IMR-90 (cell line): ENCODE data around the gene RALA. TPM values are rescaled to one million over a fixed set of nuclear protein-coding genes. Genes with fewer than 3 reads are reported as not detected.

Experiments used
- ATAC-seq: fragments of 200-7000 bp; cut with Tn5 transposase; 2 replicates; pipeline ENCODE4 v1.9.1; 2020; ENCODE audit warnings: low read depth, mild to moderate bottlenecking, moderate library complexity
- BruUV-seq: library from RNA; stranded (reverse); fragments of 400-500 nt; replicated peaks from 2 replicates; lab custom pipeline; 2021; lab: Mats Ljungman, UMichigan
- CTCF ChIA-PET: fragments of 300-600 bp; formaldehyde crosslinking; extraction: SDS; loops from one replicate; lab custom pipeline; 2021; ENCODE audit warnings: antibody characterized with exemption; lab: Yijun Ruan, JAX
- POLR2A ChIA-PET: fragments of 300-600 bp; sonication (Branson Sonifier 250); formaldehyde crosslinking; loops from one replicate; lab custom pipeline; 2022; ENCODE audit warnings: antibody characterized with exemption; ENCODE audit not compliant: unreplicated experiment; lab: Charles Lee
- DNase-seq: peaks from one replicate; pipeline ENCODE4 v3.0.0; 2013
- H2AFZ ChIP-seq: replicated peaks from 2 replicates; pipeline ENCODE3; 2013; ENCODE audit warnings: low read length, mild to moderate bottlenecking; ENCODE audit not compliant: poor library complexity
- H2AK5ac ChIP-seq: 2 replicates; pipeline ENCODE4 v1.6.1; 2013; ENCODE audit warnings: low read depth, low read length, inconsistent platforms
- H2AK9ac ChIP-seq: replicated peaks from 2 replicates; pipeline ENCODE3; 2013; ENCODE audit warnings: mild to moderate bottlenecking, low read depth, low read length, moderate library complexity; ENCODE audit not compliant: poor library complexity
- H2BK120ac ChIP-seq: 2 replicates; pipeline ENCODE4 v1.6.1; 2013; ENCODE audit warnings: low read depth, low read length, inconsistent platforms
- H2BK15ac ChIP-seq: 3 replicates; pipeline ENCODE4 v1.6.1; 2013; ENCODE audit warnings: low read depth, low read length, inconsistent platforms
- H2BK20ac ChIP-seq: 2 replicates; pipeline ENCODE4 v1.6.1; 2013; ENCODE audit warnings: low read depth, mild to moderate bottlenecking, inconsistent platforms, low read length, moderate library complexity
- H2BK5ac ChIP-seq: 2 replicates; pipeline ENCODE4 v1.6.1; 2013; ENCODE audit warnings: mild to moderate bottlenecking, low read depth, low read length, inconsistent platforms; ENCODE audit not compliant: poor library complexity, severe bottlenecking
- H3K14ac ChIP-seq: replicated peaks from 2 replicates; pipeline ENCODE4 v1.6.1; 2013; ENCODE audit warnings: low read depth, low read length, inconsistent platforms
- H3K18ac ChIP-seq: 2 replicates; pipeline ENCODE4 v1.6.1; 2013; ENCODE audit warnings: low read depth, low read length, control low read depth
- H3K23ac ChIP-seq: 2 replicates; pipeline ENCODE4 v1.6.1; 2013; ENCODE audit warnings: low read depth, low read length, inconsistent platforms
- H3K27ac ChIP-seq: 2 replicates; pipeline ENCODE4 v1.5.1; 2013; ENCODE audit warnings: mild to moderate bottlenecking, control low read depth, low read length; ENCODE audit not compliant: insufficient read depth
- H3K27me3 ChIP-seq: 2 replicates; pipeline ENCODE4 v1.6.1; 2013; ENCODE audit warnings: low read length; ENCODE audit not compliant: control insufficient read depth, insufficient read depth
- H3K36me3 ChIP-seq: 2 replicates; pipeline ENCODE4 v1.6.1; 2013; ENCODE audit warnings: low read length, mixed read lengths; ENCODE audit not compliant: control insufficient read depth, insufficient read depth
- H3K4ac ChIP-seq: 2 replicates; pipeline ENCODE4 v1.6.1; 2013; ENCODE audit warnings: low read depth, low read length, inconsistent platforms
- H3K4me1 ChIP-seq: 2 replicates; pipeline ENCODE4 v1.6.1; 2013; ENCODE audit warnings: low read length, mixed read lengths; ENCODE audit not compliant: control insufficient read depth, insufficient read depth
- H3K4me2 ChIP-seq: 2 replicates; pipeline ENCODE4 v1.6.1; 2013; ENCODE audit warnings: low read depth, mild to moderate bottlenecking, control low read depth, low read length, moderate library complexity
- H3K4me3 ChIP-seq: 2 replicates; pipeline ENCODE4 v1.5.1; 2013; ENCODE audit warnings: low read depth, mild to moderate bottlenecking, control low read depth, low read length, moderate library complexity; ENCODE audit not compliant: insufficient read depth
- H3K56ac ChIP-seq: 2 replicates; pipeline ENCODE4 v1.6.1; 2013; ENCODE audit warnings: low read length, inconsistent platforms; ENCODE audit not compliant: insufficient read depth; ENCODE audit errors: extremely low read depth
- H3K79me1 ChIP-seq, 2 experiments: 2 replicates each; pipeline ENCODE4 v1.6.1; 2013; ENCODE audit warnings: low read length in 2 of 2, inconsistent platforms in 1 of 2, low read depth in 1 of 2
- H3K9ac ChIP-seq: 2 replicates; pipeline ENCODE4 v1.6.1; 2013; ENCODE audit warnings: low read depth, low read length, control low read depth
- H3K9me1 ChIP-seq: 2 replicates; pipeline ENCODE4 v1.6.1; 2013; ENCODE audit warnings: low read length, inconsistent platforms; ENCODE audit not compliant: insufficient read depth
- H3K9me3 ChIP-seq: 2 replicates; pipeline ENCODE4 v1.6.1; 2013; ENCODE audit warnings: low read length; ENCODE audit not compliant: control insufficient read depth, insufficient read depth
- H4K20me1 ChIP-seq: 2 replicates; pipeline ENCODE4 v1.6.1; 2013; ENCODE audit warnings: low read length, inconsistent platforms; ENCODE audit not compliant: insufficient read depth
- H4K5ac ChIP-seq: 2 replicates; pipeline ENCODE4 v1.6.1; 2013; ENCODE audit warnings: mild to moderate bottlenecking, low read depth, low read length, control low read depth
- H4K8ac ChIP-seq, 2 experiments: 2 replicates each; pipeline ENCODE4 v1.6.1; 2013; ENCODE audit warnings: low read depth in 2 of 2, low read length in 2 of 2, control low read depth in 1 of 2, inconsistent platforms in 1 of 2
- H4K91ac ChIP-seq: 2 replicates; pipeline ENCODE4 v1.6.1; 2013; ENCODE audit warnings: low read depth, low read length, inconsistent platforms; ENCODE audit not compliant: insufficient read depth
- NFE2L2 ChIP-seq: fragments of 150-350 bp; IDR thresholded peaks from 2 replicates; pipeline ENCODE4 v1.6.1; 2016; ENCODE audit warnings: low read depth, mild to moderate bottlenecking, low read length
- WGBS, 2 experiments: methylation state at CpG; one replicate each; pipeline versions ENCODE4 v1.1.5 to v1.1.7; 2013; ENCODE audit warnings: missing lambda C conversion rate in 2 of 2; ENCODE audit not compliant: insufficient read length in 1 of 2; ENCODE audit errors: extremely low coverage in 2 of 2; 5-methylcytosine and 5-hydroxymethylcytosine counted together
- dilution Hi-C: fragments of 300-500 bp; cut with HindIII; formaldehyde crosslinking; loops from one replicate; pipeline ENCODE4 v1.14.3; 2018; ENCODE audit warnings: low sequenced_read_pairs; ENCODE audit not compliant: unreplicated experiment
- in situ Hi-C: fragments of 300-500 bp; cut with MboI; formaldehyde crosslinking; loops from 3 replicates; pipeline ENCODE4 v1.14.3; 2019; ENCODE audit warnings: low sequenced_read_pairs, inconsistent platforms, mixed read lengths
- intact Hi-C: fragments of 100-400 bp; cut with micrococcal nuclease; formaldehyde crosslinking; loops from 2 replicates; pipeline ENCODE4 v1.10.0; 2022
- polyA plus RNA-seq, 3 experiments: library from polyadenylated mRNA; depleted of rRNA; stranded (reverse); fragments of >200 nt; gene quantifications; 2 replicates each; pipeline ENCODE4 v1.2.3, GENCODE V29; 2012; ENCODE audit warnings: low replicate concordance in 1 of 3
- total RNA-seq: library from RNA; depleted of rRNA; stranded (reverse); fragments of >200 nt; gene quantifications from 2 replicates; pipeline ENCODE4 v1.2.3, GENCODE V29; 2012

RALA gene
- total and polyA plus RNA-seq, 2 of the 4 experiments (the other 2 are of a cell fraction) = 7.7 to 20.5 TPM

GRCh38 chr7:39606352-39606751, 17.0 kb upstream of the RALA start:
- Histone ChIP-seq H3K4me3 (no peak overlapping the region), H3K14ac (no peak overlapping the region), H4K5ac (no peak overlapping the region), H3K4ac (peak overlapping the region; percentile 17; the same call in 1 of the 2 replicates), H3K36me3 (no peaks in the 10 kb centered on the region), H4K20me1 (no peaks in the 10 kb centered on the region), H2AFZ (no peak overlapping the region), H3K27me3 (no peaks in the 10 kb centered on the region), H2BK15ac (no peak overlapping the region), H3K4me1 (peaks cover 12% of the 10 kb centered on the region), H3K18ac (no peak overlapping the region), H4K91ac (no peak overlapping the region; the same call in 1 of the 2 replicates), H3K79me1 (peaks cover 0 to 6% of the 10 kb centered on the region in 2 experiments; a peak in 1 of 4 replicates), H2BK5ac (no peak overlapping the region), H2BK120ac (no peak overlapping the region), H4K8ac (peak overlapping the region in 1 of 2 experiments; percentile 27; a peak in 1 of 4 replicates), H2BK20ac (no peak overlapping the region), H3K9ac (no peak overlapping the region), H3K4me2 (no peak overlapping the region), H3K27ac (no peak overlapping the region), H3K9me1 (peaks cover 3% of the 10 kb centered on the region; the same call in 1 of the 2 replicates), H3K23ac (no peak overlapping the region), H2AK5ac (no peak overlapping the region), H2AK9ac (no peak overlapping the region), H3K9me3 (no peaks in the 10 kb centered on the region), H3K56ac (no peak overlapping the region)
- ChIA-PET POLR2A (no interaction called here), CTCF (no interaction called here)
- no peak for DNase-seq
- WGBS, 2 experiments = no CpG with 5 or more reads among the region's 2 CpGs
- in situ Hi-C loops = no loop called here
- TF ChIP-seq NFE2L2 = no peak
- no peak for ATAC-seq
- BruUV-seq = no TSS peak
- dilution Hi-C loops = no loop called here
- intact Hi-C loops = no loop called here
